ENCODE data around the gene ETV6.

Gene ETV6

GRCh38 chr12:11810206-11810545 lies 160.7 kb downstream of the ETV6 start:
- no peak for ATAC-seq

DNA sequence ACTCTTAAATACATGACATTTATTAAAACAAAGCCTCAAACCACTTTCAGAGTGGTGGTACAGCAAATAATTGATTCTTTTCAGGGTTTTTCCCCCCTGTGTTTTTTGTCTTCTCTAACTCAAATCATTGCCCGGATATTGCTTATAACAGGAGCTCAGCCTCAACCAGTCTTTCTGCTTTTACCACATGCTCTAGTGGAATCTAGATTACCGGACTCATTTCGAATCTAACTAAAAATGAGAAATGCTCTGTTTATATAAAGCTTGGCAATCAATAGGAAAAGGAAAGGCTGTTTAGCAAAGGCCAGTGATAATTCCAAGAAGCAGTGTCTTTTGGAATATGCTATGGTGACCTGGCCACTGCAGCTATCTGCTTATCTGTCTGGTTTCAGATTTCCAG lies 161.5 kb downstream of the ETV6 start:
- ATAC-seq: no peak

- ATAC-seq: no peak
These were observed 162.7 kb downstream of the ETV6 start for GRCh38 chr12:11812241-11812585.

DNA sequence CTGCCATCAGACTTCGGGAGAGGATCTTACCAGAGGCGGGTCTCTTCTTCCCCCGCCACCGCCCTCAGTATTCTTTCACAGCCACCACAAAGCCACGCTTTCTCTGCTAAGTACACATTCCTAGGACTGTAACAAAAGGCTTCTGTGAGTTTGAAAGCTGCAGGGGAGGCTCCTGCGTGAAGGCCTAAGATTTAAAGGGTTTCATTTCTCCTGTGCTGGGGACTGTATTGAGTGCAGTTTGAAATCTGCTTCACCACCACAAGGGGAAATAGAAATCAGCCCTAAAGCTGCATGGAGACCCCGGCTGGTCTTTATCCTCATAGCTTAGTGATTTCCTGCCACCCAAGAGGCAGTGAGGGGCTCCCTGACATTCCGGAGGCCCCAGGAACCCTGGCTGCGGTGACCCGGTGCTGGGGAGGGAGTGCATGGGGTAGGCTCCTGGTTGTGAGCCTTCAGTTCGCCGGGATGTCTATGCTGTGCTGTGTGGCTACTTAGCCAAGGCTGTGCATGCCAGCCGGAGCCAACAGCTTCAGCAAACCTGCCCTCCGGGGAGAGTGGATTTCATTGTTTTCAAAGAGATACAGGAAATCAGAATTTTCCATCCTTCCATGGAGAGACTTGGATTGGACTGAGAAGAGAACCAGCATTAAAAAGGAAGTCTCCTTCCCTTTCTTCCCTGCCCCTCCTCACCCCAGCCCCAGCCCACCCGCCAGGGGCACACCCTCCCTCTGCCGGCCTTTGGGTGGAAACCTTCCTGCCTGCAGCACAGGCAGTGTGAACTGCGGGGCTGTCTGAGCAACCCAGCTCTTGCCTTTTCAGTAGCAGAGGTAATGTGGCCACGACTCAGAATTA lies 163.3 kb downstream of the ETV6 start:
- peak in 1 of 2 donors; percentile 30 for ATAC-seq

DNA sequence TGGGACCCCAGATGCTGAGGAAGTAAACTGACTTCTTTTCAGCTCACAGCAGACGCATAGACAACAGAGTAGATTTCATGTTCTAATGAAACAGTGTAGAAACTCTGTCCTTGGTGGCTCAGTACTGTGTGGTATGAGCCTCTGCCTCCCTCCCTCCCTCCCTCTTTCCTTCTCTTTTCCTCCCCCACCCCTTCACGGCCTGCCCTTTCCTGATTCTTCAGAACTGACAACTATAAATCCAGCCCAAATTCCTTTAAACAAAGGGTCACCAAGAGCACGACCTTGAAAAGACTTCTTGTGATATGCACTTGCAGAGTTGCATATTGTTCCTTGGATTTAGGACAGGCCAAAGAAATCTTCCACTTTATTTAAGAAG lies 164.0 kb downstream of the ETV6 start:
- ATAC-seq: no peak

DNA sequence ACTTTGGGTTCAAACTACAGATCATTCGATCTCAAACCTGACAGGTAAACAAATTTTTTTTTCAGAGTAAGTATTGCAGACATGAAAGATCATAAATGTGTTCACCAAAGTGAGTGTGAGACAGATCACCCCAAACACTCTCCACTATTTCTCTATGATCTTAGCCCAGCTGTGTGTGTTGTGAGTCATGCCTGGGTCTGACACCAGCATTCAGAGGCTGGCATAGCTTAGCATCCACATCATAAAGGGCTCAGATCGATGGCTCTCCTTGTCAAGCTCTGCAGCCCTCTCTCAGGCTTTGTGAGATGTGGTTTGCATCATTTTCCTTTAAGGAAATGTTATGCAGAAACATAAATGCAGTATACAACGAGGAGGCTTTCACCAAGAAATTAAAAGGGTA lies 164.9 kb downstream of the ETV6 start:
- ATAC-seq: peak; percentile 60 to 70

DNA sequence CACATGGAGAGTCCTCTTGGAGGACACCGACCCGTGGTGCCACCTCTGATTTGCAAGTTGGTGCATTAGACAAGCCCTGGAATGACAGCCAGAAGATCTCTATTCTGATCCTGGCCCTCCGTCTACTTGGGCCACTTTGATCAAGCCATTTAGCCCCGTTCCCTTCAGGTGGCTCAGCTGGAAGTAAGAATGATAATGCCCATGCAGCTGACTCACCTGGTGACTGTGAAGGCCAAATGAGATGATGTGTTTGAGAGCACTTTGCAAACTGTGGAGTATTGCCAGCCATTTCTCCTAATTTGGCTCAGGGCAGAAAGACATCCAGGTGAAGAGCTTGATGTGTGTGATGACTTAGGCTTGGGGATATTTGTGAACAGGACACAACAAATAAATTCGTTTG lies 165.9 kb downstream of the ETV6 start:
- ATAC-seq: no peak

DNA sequence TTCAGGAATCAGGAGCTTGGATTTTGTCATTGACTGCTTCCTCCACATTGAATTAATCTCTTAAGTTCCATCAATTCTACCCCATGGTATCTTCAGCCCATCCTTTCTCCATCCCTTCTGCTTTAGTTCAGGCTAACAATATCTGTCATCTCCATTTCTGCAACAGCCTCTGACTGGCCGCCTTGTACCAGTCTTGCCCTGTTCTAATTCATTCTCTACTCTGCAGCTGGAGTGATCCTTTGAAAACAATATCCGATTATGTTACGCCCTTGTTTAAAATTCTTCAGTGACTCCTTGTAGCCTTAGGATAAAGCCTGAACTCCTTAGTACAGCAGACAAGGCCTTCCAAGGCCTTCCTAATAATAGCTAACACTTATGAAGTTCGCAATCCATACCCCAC lies 170.2 kb downstream of the ETV6 start:
- ATAC-seq: no peak

GRCh38 chr12:11820476-11820875 lies 171.0 kb downstream of the ETV6 start:
- ATAC-seq: no peak

DNA sequence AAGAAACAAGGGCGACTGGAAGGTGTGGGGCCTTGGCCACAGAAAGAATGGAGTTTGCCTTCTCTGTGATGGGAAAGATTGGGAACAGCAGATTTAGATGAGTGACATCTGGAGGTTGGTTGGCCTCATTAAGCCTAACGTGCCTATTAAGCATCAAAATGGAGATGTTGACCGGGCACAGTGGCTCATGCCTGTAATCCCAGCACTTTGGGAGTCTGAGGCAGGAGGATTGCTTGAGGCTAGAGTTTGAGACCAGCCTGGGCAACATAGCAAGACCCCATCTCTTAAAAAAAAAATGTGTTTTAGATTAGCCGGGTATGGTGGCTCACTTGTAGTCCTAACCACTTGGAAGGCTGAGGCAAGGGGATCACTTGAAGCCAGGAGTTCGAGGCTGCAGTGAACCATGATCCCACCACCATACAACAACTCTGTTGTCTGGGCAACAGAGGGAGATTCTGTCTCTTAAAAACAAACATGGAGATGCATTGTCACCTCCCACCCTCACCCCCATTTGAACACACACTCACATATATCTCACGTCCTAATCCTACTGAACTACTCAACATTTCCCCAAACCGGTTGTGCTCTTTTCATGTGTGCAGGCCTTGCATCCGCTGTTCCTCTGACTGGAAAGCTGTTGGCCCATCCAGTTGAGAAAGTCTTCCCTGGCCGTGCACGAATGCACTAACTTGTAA lies 172.1 kb downstream of the ETV6 start:
- no peak for ATAC-seq

GRCh38 chr12:11822081-11822834 lies 172.8 kb downstream of the ETV6 start:
- ATAC-seq: peak; percentile 58 to 67

DNA sequence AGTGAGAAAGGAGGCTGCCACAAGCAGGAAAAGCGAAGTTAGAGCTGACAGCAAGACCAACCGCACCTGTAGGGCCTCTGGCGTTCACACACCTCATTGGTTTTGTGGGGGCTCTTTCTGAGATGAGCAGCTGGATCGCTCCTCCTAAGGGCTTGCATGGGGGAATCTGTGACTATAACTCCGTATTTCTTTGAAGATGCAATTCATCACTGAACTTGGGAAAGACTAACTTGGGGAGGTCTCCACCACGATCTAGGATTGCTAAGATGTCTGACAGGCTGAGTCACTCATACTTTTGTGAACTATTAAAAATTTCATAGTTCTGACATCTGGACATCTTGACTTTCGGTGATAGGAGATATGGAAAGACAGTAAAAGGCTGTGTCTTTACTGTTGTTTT lies 173.6 kb downstream of the ETV6 start:
- ATAC-seq: no peak

DNA sequence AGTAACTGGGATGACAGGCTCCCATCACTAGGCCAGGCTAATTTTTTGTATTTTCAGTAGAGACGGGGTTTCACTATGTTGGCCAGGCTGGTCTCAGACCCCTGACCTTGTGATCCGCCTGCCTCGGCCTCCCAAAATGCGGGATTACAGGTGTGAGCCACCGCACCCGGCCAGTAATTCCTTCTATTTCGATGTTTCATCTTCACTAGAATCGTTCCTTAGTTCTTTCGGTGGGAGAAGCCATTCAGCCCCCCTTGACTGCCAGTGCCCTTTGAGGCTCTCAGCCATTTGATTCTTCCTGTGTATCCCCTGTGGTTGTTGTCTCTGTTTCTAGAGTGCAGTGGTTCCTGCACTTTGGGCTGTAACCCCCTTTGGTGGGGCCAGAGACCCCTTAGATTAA lies 174.1 kb downstream of the ETV6 start:
- no peak for ATAC-seq

DNA sequence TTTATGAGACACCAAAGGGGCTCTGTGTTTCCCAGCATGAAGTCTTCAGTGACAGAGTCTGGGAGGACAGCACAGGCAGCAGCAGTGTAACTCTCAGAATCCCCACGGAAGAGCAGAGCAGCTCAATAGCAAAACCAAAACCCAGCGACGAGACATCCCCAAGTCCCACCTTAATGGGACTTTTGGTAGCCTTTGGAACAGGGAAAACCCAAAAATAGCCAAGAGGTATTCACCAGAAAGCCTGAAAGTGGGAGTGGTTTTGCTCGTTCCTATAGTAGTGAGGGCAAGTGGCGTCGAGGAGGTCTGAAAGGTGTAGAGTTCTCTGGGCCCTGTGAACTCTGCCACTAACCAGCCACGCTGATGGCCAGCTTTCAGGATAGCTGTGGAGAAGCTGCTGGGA lies 174.6 kb downstream of the ETV6 start:
- no peak for ATAC-seq

GRCh38 chr12:11824736-11825135 lies 175.3 kb downstream of the ETV6 start:
- no peak for ATAC-seq

DNA sequence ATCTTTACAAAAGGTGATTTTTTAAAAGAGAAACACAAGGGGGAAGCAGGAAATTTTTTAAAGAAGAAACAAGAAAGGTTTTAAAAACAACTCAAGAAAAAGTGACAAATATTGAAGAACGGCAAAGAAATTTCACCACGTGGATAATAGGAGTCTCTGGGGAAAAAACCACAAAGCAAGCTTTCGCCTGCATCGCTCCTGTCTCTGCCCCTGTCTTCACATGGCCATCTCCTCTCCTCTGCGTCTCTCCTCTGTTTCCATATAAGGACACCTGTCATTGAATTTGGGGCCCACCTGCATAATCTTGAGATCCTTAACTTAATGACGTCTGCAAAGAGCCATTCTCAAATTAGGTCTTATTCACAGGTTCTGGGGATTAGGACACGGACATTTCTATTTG lies 175.8 kb downstream of the ETV6 start:
- ATAC-seq: no peak

DNA sequence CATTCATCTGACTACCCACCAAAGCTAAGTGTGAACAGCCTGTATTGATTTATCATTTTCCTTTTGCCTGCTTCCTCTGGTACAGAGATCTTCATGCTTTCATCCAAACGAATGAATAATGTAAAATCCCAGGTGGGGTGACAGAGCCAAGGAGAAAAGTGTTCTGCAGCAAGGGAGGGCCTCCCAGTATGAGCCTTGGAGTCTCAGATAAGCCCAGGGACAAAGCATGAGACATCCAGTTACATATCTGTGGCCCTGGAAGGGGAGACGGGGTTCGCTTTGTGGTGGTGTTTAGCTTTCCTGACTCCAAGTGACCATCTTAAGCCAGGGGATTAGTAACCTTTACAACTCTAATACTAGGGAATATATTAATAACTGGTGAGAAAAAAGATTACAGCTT lies 177.1 kb downstream of the ETV6 start:
- no peak for ATAC-seq

DNA sequence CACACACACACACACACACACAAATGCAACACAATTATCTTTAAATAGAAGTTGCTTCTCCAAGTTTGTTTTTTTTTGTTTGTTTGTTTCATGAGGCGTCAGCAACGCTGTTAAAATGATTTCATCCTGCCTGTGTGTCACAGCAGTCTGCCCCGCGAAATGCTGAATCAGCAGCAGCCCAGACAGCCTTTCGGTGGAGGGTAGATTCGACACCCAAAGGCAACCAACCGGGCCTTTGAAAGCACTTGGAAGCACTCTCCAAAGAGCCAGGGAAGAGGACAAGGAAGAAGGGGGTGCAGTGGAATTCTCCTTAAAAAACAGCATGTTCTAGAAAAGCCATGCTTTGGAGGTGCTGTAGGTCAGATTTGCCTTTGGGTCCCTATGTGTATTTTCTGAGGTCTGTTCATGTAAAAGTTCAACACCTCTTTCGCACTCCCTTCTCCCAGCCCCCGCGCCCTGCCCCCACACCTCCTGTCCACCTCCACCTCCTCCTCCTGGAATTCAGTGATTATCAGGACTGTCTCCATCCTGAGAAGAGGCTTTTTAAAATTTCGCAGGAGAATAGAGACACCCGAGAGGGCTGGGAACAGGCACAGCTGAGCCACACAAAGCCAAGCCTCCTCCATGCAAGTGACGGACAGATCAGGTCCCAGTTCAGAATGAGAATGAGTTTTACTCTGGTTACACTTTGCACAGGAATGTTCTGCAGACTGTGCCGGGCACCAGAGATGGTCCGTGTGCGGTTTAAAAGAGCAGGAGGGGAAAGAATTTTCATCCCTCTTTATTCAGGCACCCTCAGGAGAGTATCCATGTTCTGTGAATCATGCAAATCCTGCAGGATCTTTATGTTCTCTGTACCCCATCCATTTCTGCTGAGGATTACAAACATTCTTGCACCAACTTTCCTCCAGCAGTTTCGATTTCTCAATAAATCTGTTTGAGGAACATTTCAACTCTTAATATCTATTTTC lies 177.9 kb downstream of the ETV6 start:
- ATAC-seq: no peak

- no peak for ATAC-seq
These were observed 180.3 kb downstream of the ETV6 start for GRCh38 chr12:11829764-11830194.

DNA sequence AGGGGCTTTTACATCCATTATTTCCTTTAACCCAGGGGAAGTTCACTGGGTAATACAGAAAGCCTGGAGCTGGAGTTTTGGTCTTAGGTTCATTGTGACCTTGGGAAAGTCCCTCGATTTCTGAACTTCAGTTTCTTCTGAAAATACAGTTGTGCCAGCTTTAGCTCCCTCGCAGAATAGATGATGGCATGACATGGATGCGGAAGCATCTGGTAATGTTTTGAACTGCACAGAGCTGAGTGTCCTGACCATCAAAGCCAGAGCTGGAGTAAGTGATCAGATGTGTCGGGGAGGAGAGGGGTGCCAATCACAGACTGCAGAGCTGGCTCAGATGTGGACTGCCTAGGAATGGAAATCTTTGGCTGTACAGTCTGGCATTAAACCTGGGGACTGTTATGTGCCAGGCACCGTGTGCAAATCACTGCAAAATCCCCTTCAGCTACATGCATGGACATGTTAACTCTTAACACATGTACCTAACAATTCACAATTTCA lies 180.9 kb downstream of the ETV6 start:
- peak in 1 of 2 donors; percentile 33 for ATAC-seq

DNA sequence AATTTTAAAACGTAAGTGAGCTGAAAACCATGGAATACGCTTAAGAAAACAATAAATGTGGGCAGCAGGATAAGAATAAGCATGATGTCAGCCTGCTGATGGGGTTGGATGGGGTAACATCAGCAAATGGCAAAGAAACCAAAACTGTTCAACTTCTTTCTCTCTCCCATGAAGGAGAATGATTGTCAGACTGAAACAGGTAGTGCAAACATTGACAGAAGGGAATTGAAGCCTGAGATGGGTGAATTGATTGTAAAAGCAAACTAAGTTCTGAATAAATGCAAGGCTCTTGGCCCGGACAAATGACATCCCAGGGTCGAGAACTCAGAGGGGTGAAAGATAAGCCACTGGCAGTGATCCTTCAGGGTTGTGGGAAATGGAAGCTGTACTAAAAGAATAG lies 182.6 kb downstream of the ETV6 start:
- no peak for ATAC-seq

DNA sequence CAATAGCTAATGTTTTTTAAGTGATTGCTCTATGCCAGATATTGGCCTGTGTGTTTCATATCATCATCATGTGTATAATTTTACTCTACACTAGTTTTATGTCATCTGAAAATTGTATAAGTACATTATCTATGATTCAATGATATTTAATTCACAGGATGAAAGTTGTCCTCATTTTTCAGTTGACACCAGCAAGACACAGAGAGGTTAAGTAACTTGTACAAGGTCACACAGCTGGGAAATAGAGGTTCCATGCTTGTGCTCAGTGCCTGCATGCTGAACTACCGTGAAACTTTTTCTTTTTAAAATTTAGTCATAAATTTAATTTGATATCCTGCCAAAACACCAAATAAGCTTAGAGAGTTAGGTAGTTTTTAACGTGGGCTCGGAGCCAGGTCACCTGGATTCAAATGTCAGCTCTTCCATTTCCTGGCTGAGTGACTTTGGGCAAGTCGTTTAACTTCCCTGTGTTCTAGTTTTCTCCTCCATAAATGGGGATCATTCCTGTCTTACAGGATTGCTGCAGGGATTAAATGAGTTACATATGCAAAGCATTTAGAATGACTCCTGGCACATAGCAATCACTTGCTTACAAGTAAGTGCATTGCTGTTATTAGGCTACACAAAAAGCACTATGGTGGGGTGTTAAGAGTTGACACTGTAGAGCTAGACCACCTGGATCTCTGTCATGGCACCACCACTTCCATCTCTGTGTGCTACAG lies 183.9 kb downstream of the ETV6 start:
- ATAC-seq: no peak
